H9 (cell line): ENCODE results near the gene PKIB. TPM values are rescaled to one million over a fixed set of nuclear protein-coding genes. Genes with fewer than 3 reads are reported as not detected.

Experiments
- DNase-seq: peaks from one replicate; pipeline ENCODE4 v3.0.0-alpha.2; 2017
- H2AFZ ChIP-seq: one replicate; pipeline ENCODE4 v1.6.1; 2013; ENCODE audit warnings: mild to moderate bottlenecking, low read length, control low read depth, moderate library complexity
- H2AK5ac ChIP-seq: 2 replicates; pipeline ENCODE4 v1.6.1; 2013; ENCODE audit warnings: low read length, control low read depth, mixed read lengths; ENCODE audit not compliant: insufficient read length
- H2BK120ac ChIP-seq: one replicate; pipeline ENCODE4 v1.6.1; 2013; ENCODE audit warnings: low read depth, mild to moderate bottlenecking, low read length, control low read depth, inconsistent platforms; ENCODE audit not compliant: poor library complexity, severe bottlenecking
- H2BK12ac ChIP-seq: 2 replicates; pipeline ENCODE4 v1.6.1; 2013; ENCODE audit warnings: low read length, control low read depth, mixed read lengths, low read depth; ENCODE audit not compliant: insufficient read length
- H2BK15ac ChIP-seq: 2 replicates; pipeline ENCODE4 v1.6.1; 2013; ENCODE audit warnings: low read depth, low read length, control low read depth
- H2BK20ac ChIP-seq: one replicate; pipeline ENCODE4 v1.6.1; 2013; ENCODE audit warnings: low read depth, mild to moderate bottlenecking, low read length, control low read depth, inconsistent platforms; ENCODE audit not compliant: poor library complexity, severe bottlenecking
- H2BK5ac ChIP-seq: 2 replicates; pipeline ENCODE4 v1.6.1; 2013; ENCODE audit warnings: low read length, control low read depth, mixed read lengths; ENCODE audit not compliant: insufficient read length
- H3K14ac ChIP-seq: 2 replicates; pipeline ENCODE4 v1.6.1; 2013; ENCODE audit warnings: low read length, control low read depth; ENCODE audit not compliant: insufficient read depth
- H3K18ac ChIP-seq: 2 replicates; pipeline ENCODE4 v1.6.1; 2013; ENCODE audit warnings: low read depth, mild to moderate bottlenecking, mixed read lengths, low read length, control low read depth; ENCODE audit not compliant: insufficient read length
- H3K23ac ChIP-seq: 2 replicates; pipeline ENCODE4 v1.6.1; 2013; ENCODE audit warnings: low read length, control low read depth, mixed read lengths, low read depth; ENCODE audit not compliant: insufficient read length
- H3K23me2 ChIP-seq: 2 replicates; pipeline ENCODE4 v1.6.1; 2013; ENCODE audit warnings: low read depth, mild to moderate bottlenecking, mixed read lengths, low read length, control low read depth; ENCODE audit not compliant: insufficient read length, poor library complexity, severe bottlenecking
- H3K27ac ChIP-seq: 2 replicates; pipeline ENCODE4 v1.5.1; 2013; ENCODE audit warnings: low read length, control low read depth, mixed read lengths, low read depth; ENCODE audit not compliant: insufficient read length
- H3K27me3 ChIP-seq: 2 replicates; pipeline ENCODE4 v1.6.1; 2013; ENCODE audit warnings: low read length, control low read depth, inconsistent platforms; ENCODE audit not compliant: insufficient read depth
- H3K4ac ChIP-seq: 2 replicates; pipeline ENCODE4 v1.6.1; 2013; ENCODE audit warnings: low read depth, mild to moderate bottlenecking, control low read depth, inconsistent platforms, low read length, moderate library complexity
- H3K4me1 ChIP-seq: 2 replicates; pipeline ENCODE4 v1.6.1; 2013; ENCODE audit warnings: low read length, control low read depth, inconsistent platforms; ENCODE audit not compliant: insufficient read depth
- H3K4me2 ChIP-seq: 2 replicates; pipeline ENCODE4 v1.6.1; 2013; ENCODE audit warnings: low read length, control low read depth, mixed read lengths; ENCODE audit not compliant: insufficient read length, insufficient read depth
- H3K56ac ChIP-seq: 2 replicates; pipeline ENCODE4 v1.6.1; 2013; ENCODE audit warnings: low read depth, mild to moderate bottlenecking, mixed read lengths, low read length, control low read depth; ENCODE audit not compliant: insufficient read length
- H3K79me1 ChIP-seq: 2 replicates; pipeline ENCODE4 v1.6.1; 2013; ENCODE audit warnings: low read depth, mild to moderate bottlenecking, moderate library complexity, low read length, control low read depth, inconsistent platforms; ENCODE audit not compliant: insufficient read depth, poor library complexity, severe bottlenecking
- H3K79me2 ChIP-seq: 2 replicates; pipeline ENCODE4 v1.6.1; 2013; ENCODE audit warnings: low read length, control low read depth, inconsistent platforms; ENCODE audit not compliant: insufficient read depth
- H3K9ac ChIP-seq: 2 replicates; pipeline ENCODE4 v1.6.1; 2013; ENCODE audit warnings: low read length, control low read depth, mixed read lengths; ENCODE audit not compliant: insufficient read length; ENCODE audit errors: extremely low read depth
- H3K9me3 ChIP-seq: one replicate; pipeline ENCODE4 v1.6.1; 2013; ENCODE audit warnings: low read depth, low read length, inconsistent platforms; ENCODE audit not compliant: control insufficient read depth
- H3T11ph ChIP-seq: one replicate; pipeline ENCODE4 v1.6.1; 2013; ENCODE audit warnings: mild to moderate bottlenecking, low read length, control low read depth, inconsistent platforms
- H4K20me1 ChIP-seq: one replicate; pipeline ENCODE4 v1.6.1; 2013; ENCODE audit not compliant: control insufficient read depth, insufficient read length, insufficient read depth
- H4K5ac ChIP-seq: 2 replicates; pipeline ENCODE4 v1.6.1; 2013; ENCODE audit warnings: low read depth, mild to moderate bottlenecking, mixed read lengths, low read length, control low read depth; ENCODE audit not compliant: insufficient read length
- H4K8ac ChIP-seq: replicated peaks from 2 replicates; pipeline ENCODE4 v1.6.1; 2013; ENCODE audit warnings: low read length, control low read depth, mixed read lengths, low read depth; ENCODE audit not compliant: insufficient read length
- H4K91ac ChIP-seq: 2 replicates; pipeline ENCODE4 v1.6.1; 2013; ENCODE audit warnings: low read depth, mild to moderate bottlenecking, moderate library complexity, mixed read lengths, low read length, control low read depth; ENCODE audit not compliant: insufficient read length
- H3K27ac Mint-ChIP-seq, 3 experiments: 2 replicates in 2 of 3; 3 replicates in 1 of 3; pipeline ENCODE4 v1.8.0; 2020 to 2021; ENCODE audit warnings: mixed read lengths in 3 of 3, mild to moderate bottlenecking in 1 of 3, moderate library complexity in 1 of 3
- H3K27me3 Mint-ChIP-seq: 2 replicates; pipeline ENCODE4 v1.8.0; 2021; ENCODE audit warnings: low read depth, mild to moderate bottlenecking, moderate library complexity, mixed read lengths
- H3K36me3 Mint-ChIP-seq, 3 experiments: 2 replicates in 2 of 3; 3 replicates in 1 of 3; pipeline ENCODE4 v1.8.0; 2020 to 2021; ENCODE audit warnings: low read depth in 3 of 3, mixed read lengths in 3 of 3; ENCODE audit not compliant: insufficient read depth in 1 of 3
- H3K4me1 Mint-ChIP-seq, 2 experiments: 2 replicates each; pipeline ENCODE4 v1.8.0; 2020; ENCODE audit warnings: mixed read lengths in 2 of 2
- H3K4me3 Mint-ChIP-seq, 2 experiments: 2 replicates in 1 of 2; 3 replicates in 1 of 2; pipeline ENCODE4 v1.8.0; 2020 to 2021; ENCODE audit warnings: mild to moderate bottlenecking in 2 of 2, mixed read lengths in 2 of 2, moderate library complexity in 1 of 2
- H3K9me3 Mint-ChIP-seq, 2 experiments: 2 replicates in 1 of 2; 3 replicates in 1 of 2; pipeline ENCODE4 v1.8.0; 2020; ENCODE audit warnings: mild to moderate bottlenecking in 2 of 2, mixed read lengths in 2 of 2, moderate library complexity in 1 of 2
- CTCF ChIP-seq: fragments of 200-600 bp; sonication (generic); conservative IDR thresholded peaks from 3 replicates; pipeline ENCODE4 v1.8.0; 2021; ENCODE audit warnings: antibody characterized with exemption, mild to moderate bottlenecking
- WGBS: extraction: QIAGEN DNeasy Blood & Tissue Kit; methylation state at CpG from one replicate; pipeline ENCODE4 v1.1.7; 2013; ENCODE audit warnings: missing lambda C conversion rate, low lambda C conversion rate, mixed read lengths; ENCODE audit not compliant: insufficient read length; ENCODE audit errors: extremely low coverage; 5-methylcytosine and 5-hydroxymethylcytosine counted together
- total RNA-seq: library from RNA; stranded (reverse); gene quantifications from 2 replicates; pipeline ENCODE4 v1.2.1, GENCODE V29; 2021

PKIB gene
- total RNA-seq, 1 experiment from 2014 or later, result 46.5 TPM

- no peak overlapping the region for H3K27ac Mint-ChIP-seq
- H3K56ac ChIP-seq, result no peak overlapping the region
- H3K4ac ChIP-seq, result no peak overlapping the region
- no peak overlapping the region for H2BK5ac ChIP-seq
- no peak overlapping the region for H4K5ac ChIP-seq
- H3K9me3 Mint-ChIP-seq, result no peaks in the 10 kb centered on the region
- H3K4me1 Mint-ChIP-seq, result peaks cover 13% of the 10 kb centered on the region in 2 experiments
- no peaks in the 10 kb centered on the region for H3K27me3 Mint-ChIP-seq
- H3K79me2 ChIP-seq, result no peaks in the 10 kb centered on the region
- no peaks in the 10 kb centered on the region for H3K36me3 Mint-ChIP-seq
- H2BK120ac ChIP-seq, result no peak overlapping the region
- no peak overlapping the region for H3K27ac ChIP-seq
- H3K4me1 ChIP-seq, result no peaks in the 10 kb centered on the region
- no peak overlapping the region for H2AK5ac ChIP-seq
- TF ChIP-seq CTCF, result no peak
- H3K9ac ChIP-seq, result no peak overlapping the region
- WGBS, result no CpG with 5 or more reads among the region's 3 CpGs
- no peak overlapping the region for H3K4me3 Mint-ChIP-seq
- no peak overlapping the region for H2BK15ac ChIP-seq
- no peaks in the 10 kb centered on the region for H3K79me1 ChIP-seq
- H3K18ac ChIP-seq, result no peak overlapping the region
- H3K9me3 ChIP-seq, result no peaks in the 10 kb centered on the region
- no peaks in the 10 kb centered on the region for H4K20me1 ChIP-seq
- H4K91ac ChIP-seq, result no peak overlapping the region
- no peak overlapping the region for H2AFZ ChIP-seq
- H2BK20ac ChIP-seq, result no peak overlapping the region
- H3K23me2 ChIP-seq, result no peaks in the 10 kb centered on the region
- no peak overlapping the region for H3K14ac ChIP-seq
- no peak overlapping the region for H4K8ac ChIP-seq
- no peak overlapping the region for H3K23ac ChIP-seq
- no peak overlapping the region for H2BK12ac ChIP-seq
- no peak overlapping the region for H3T11ph ChIP-seq
- H3K27me3 ChIP-seq, result no peaks in the 10 kb centered on the region
- DNase-seq, result no peak
- no peak overlapping the region for H3K4me2 ChIP-seq
These were observed 101.9 kb downstream of the PKIB start for GRCh38 chr6:122712093-122712447.
